Measurements from ENCODE around the gene PRDM12. TPM values are rescaled to one million over a fixed set of nuclear protein-coding genes. Genes with fewer than 3 reads are reported as not detected.

The PRDM12 gene
- polyA plus RNA-seq, 1 of the 3 experiments (the other 2 are of a cell fraction): 0.08 TPM

- no peak for TF ChIP-seq RFX5 (IDR thresholded peaks at IDR 0.05; ENCODE audit: low read length)
- no peak for TF ChIP-seq MAX (IDR thresholded peaks at IDR 0.05; ENCODE audit: low read depth)
- no peak for TF ChIP-seq USF2 (IDR thresholded peaks at IDR 0.05; ENCODE audit: borderline replicate concordance, low read depth, low read length)
- Histone ChIP-seq H3K27ac (ENCODE audit: low read depth in 2 of 2, low read length in 1 of 2) (no peak overlapping the region), H3K36me3 (replicated peaks in 1 of 2; ENCODE audit: control insufficient read depth in 1 of 2, insufficient read depth in 2 of 2, low read length in 1 of 2) (peaks cover 28 to 37% of the 10 kb centered on the region in 2 experiments), H3K9me2 (no peaks in the 10 kb centered on the region), H3K9me3 (no peaks in the 10 kb centered on the region), H3K4me2 (no peak overlapping the region), H3K27me3 (ENCODE audit: insufficient read depth) (no peaks in the 10 kb centered on the region), H3K4me1 (ENCODE audit: control insufficient read depth in 1 of 2, insufficient read depth in 2 of 2, low read depth in 1 of 2, low read length in 1 of 2) (peaks cover 0 to 3% of the 10 kb centered on the region in 2 experiments; a peak in 2 of 4 replicates), H3K79me2 (ENCODE audit: insufficient read depth) (peaks cover 13% of the 10 kb centered on the region; the same call in 1 of the 2 replicates), H3K9ac (no peak overlapping the region), H3F3A (replicated peaks; ENCODE audit: insufficient read depth) (peaks cover 17% of the 10 kb centered on the region), H3K4me3 (ENCODE audit: low read depth in 2 of 2, low read length in 1 of 2) (no peak overlapping the region), H2AFZ (ENCODE audit: low read depth) (no peak overlapping the region), H4K20me1 (ENCODE audit: insufficient read depth) (peaks cover 4% of the 10 kb centered on the region; the same call in 1 of the 2 replicates)
- DNase-seq: no peak
- WGBS (ENCODE audit: low lambda C conversion rate): 90% methylated on average over 6 of the region's 7 CpGs
- ChIA-PET POLR2A (no interaction called here), CTCF (interaction anchor here (1.4 to 11.9 kb wide), 2 partner anchors 163 to 243 kb away, joined by 5 to 177 read pairs; no protein-coding TSS in a partner anchor)
Observed at GRCh38 chr9:130703501-130703900, 39.1 kb downstream of the PRDM12 start.

GRCh38 chr9:130707225-130707976 is 43.0 kb downstream of the PRDM12 start:
- WGBS (ENCODE audit: low lambda C conversion rate): 62% methylated on average over 9 of the region's 9 CpGs
- Histone ChIP-seq H3K4me2 (no peak overlapping the region), H3K36me3 (replicated peaks in 1 of 2; ENCODE audit: control insufficient read depth in 1 of 2, insufficient read depth in 2 of 2, low read length in 1 of 2) (peaks cover 16 to 17% of the 10 kb centered on the region in 2 experiments), H3K9ac (no peak overlapping the region), H2AFZ (ENCODE audit: low read depth) (no peak overlapping the region), H4K20me1 (ENCODE audit: insufficient read depth) (no peaks in the 10 kb centered on the region), H3K4me1 (ENCODE audit: control insufficient read depth in 1 of 2, insufficient read depth in 2 of 2, low read depth in 1 of 2, low read length in 1 of 2) (no peaks in the 10 kb centered on the region), H3F3A (replicated peaks; ENCODE audit: insufficient read depth) (peaks cover 21% of the 10 kb centered on the region), H3K9me2 (no peaks in the 10 kb centered on the region), H3K79me2 (ENCODE audit: insufficient read depth) (peaks cover 2% of the 10 kb centered on the region; the same call in 1 of the 2 replicates), H3K9me3 (no peaks in the 10 kb centered on the region), H3K27ac (ENCODE audit: low read depth in 2 of 2, low read length in 1 of 2) (peak overlapping the region in 1 of 2 experiments; percentile 8; a peak in 1 of 4 replicates), H3K27me3 (ENCODE audit: insufficient read depth) (no peaks in the 10 kb centered on the region), H3K4me3 (ENCODE audit: low read depth in 2 of 2, low read length in 1 of 2) (no peak overlapping the region; a peak in 1 of 4 replicates)
- CTCF ChIA-PET: interaction anchor here (0.5 to 11.9 kb wide), 36 partner anchors 8 to 1322 kb away, joined by 3 to 177 read pairs (median 4); partner anchors contain the start of genes ABL1, EXOSC2 and FIBCD1
- DNase-seq: peak; percentile 34
- POLR2A ChIA-PET: no interaction called here
- TF ChIP-seq TAF1 (IDR thresholded peaks at IDR 0.05; ENCODE audit: borderline replicate concordance, low read depth, low read length) (no peak), REST (IDR thresholded peaks at IDR 0.05; ENCODE audit: low read depth, low read length) (no peak), YY1 (IDR thresholded peaks at IDR 0.05; ENCODE audit: low read depth) (no peak), POLR2AphosphoS5 (IDR thresholded peaks at IDR 0.05; ENCODE audit: low read depth, low read length) (no peak), GABPA (IDR thresholded peaks at IDR 0.05; ENCODE audit: low read depth) (no peak), TCF12 (IDR thresholded peaks at IDR 0.05) (no peak), SMC3 (IDR thresholded peaks at IDR 0.05; ENCODE audit: low read depth, low read length) (peak; percentile 65), PBX3 (IDR thresholded peaks at IDR 0.05) (no peak), RAD21 (IDR thresholded peaks at IDR 0.05; ENCODE audit: low read length) (peak; percentile 77), IRF3 (IDR thresholded peaks at IDR 0.05; ENCODE audit: low read depth, low read length) (no peak), FOSL2 (IDR thresholded peaks at IDR 0.05; ENCODE audit: borderline replicate concordance, low read depth) (no peak), CTCF (IDR thresholded peaks at IDR 0.05) (peak; percentile 94), FOXJ3 (CRISPR knock-in tag; IDR thresholded peaks at IDR 0.05) (no peak)

Data from SK-N-SH (cell line).